SK-N-SH (cell line): ENCODE measurements around the gene CNEP1R1.

Source experiments
- EP300 ChIP-seq, 2 experiments: IDR thresholded peaks; 2 replicates each; pipeline versions ENCODE4 v1.4.0 to v1.6.1; 2012; ENCODE audit warnings: borderline replicate concordance in 1 of 2, low read depth in 1 of 2, low read length in 1 of 2
- GABPA ChIP-seq: IDR thresholded peaks from 2 replicates; pipeline ENCODE4 v1.4.0; 2012; ENCODE audit warnings: low read depth, mild to moderate bottlenecking
- POLR2AphosphoS5 ChIP-seq: IDR thresholded peaks from 2 replicates; pipeline ENCODE4 v1.6.1; 2012; ENCODE audit warnings: low read depth, low read length
- TAF1 ChIP-seq: IDR thresholded peaks from 2 replicates; pipeline ENCODE4 v1.6.1; 2012; ENCODE audit warnings: low read depth, mild to moderate bottlenecking, low read length, moderate library complexity, borderline replicate concordance
- USF2 ChIP-seq: fragments of 150-350 bp; IDR thresholded peaks from 2 replicates; pipeline ENCODE4 v1.6.1; 2017; ENCODE audit warnings: antibody characterized with exemption, low read length, low read depth, borderline replicate concordance
- ZBTB33 ChIP-seq: IDR thresholded peaks from 2 replicates; pipeline ENCODE4 v1.4.0; 2012; ENCODE audit warnings: low read depth, borderline replicate concordance

- no peak for TF ChIP-seq TAF1
- TF ChIP-seq EP300 (IDR thresholded peaks at IDR 0.05; ENCODE audit: borderline replicate concordance in 1 of 2, low read depth in 1 of 2, low read length in 1 of 2): no peak
- TF ChIP-seq USF2: no peak
- no peak for TF ChIP-seq POLR2AphosphoS5
- no peak for TF ChIP-seq ZBTB33
- no peak for TF ChIP-seq GABPA
Observed at GRCh38 chr16:50083996-50084395, 59.0 kb downstream of the CNEP1R1 start.
